Natural killer cell treated with Interleukin-12 subunit alpha and Interleukin-12 subunit beta and Interleukin-15 and Interleukin-18, amount 100 ng/mL, for 72 hours (primary cell): ENCODE data around the gene IPO8. TPM values are rescaled to one million over a fixed set of nuclear protein-coding genes. Genes with fewer than 3 reads are reported as not detected.
A peak's percentile ranks its signal among the peaks of the same experiment; 100 is the strongest.
"Not testable (repeated sequence)": the region's sequence is repeated elsewhere in the genome, so short reads cannot be mapped to it uniquely, and the experiment has no call there.

Source experiments
- ATAC-seq, 2 donors: fragments of 150-1000 bp; cut with Tn5 transposase in 1 of 2; sonication (Bioruptor Pico), chemical (Tn5 transposase) in 1 of 2; 2 replicates each; pipeline ENCODE4 v1.10.0; 2021
- DNase-seq: peaks from one replicate; pipeline ENCODE4 v3.0.0; 2022; ENCODE audit warnings: low spot score
- H3K27ac Mint-ChIP-seq, 2 donors: 1 replicate in 1 of 2; 2 replicates in 1 of 2; pipeline ENCODE4 v1.8.0; 2022; ENCODE audit warnings: mixed read lengths in 2 of 2, mild to moderate bottlenecking in 1 of 2, moderate library complexity in 1 of 2
- H3K27me3 Mint-ChIP-seq, 2 donors: 1 replicate in 1 of 2; 2 replicates in 1 of 2; pipeline ENCODE4 v1.8.0; 2022; ENCODE audit warnings: mixed read lengths in 2 of 2
- H3K36me3 Mint-ChIP-seq: one replicate; pipeline ENCODE4 v1.8.0; 2022; ENCODE audit warnings: mixed read lengths
- H3K4me1 Mint-ChIP-seq, 2 donors: 1 replicate in 1 of 2; 2 replicates in 1 of 2; pipeline ENCODE4 v1.8.0; 2022; ENCODE audit warnings: low read depth in 2 of 2, mixed read lengths in 2 of 2, mild to moderate bottlenecking in 1 of 2
- H3K4me3 Mint-ChIP-seq: one replicate; pipeline ENCODE4 v1.8.0; 2022; ENCODE audit warnings: mixed read lengths
- H3K9me3 Mint-ChIP-seq: 2 replicates; pipeline ENCODE4 v1.8.0; 2022; ENCODE audit warnings: mixed read lengths
- total RNA-seq, 2 donors: library from RNA; stranded (reverse); gene quantifications; one replicate each; pipeline ENCODE4 v1.2.3, GENCODE V29; 2022

The IPO8 gene
- total RNA-seq, 2 donors from 2014 or later = 40.0 to 49.1 TPM

GRCh38 chr12:30646821-30647220 is 48.8 kb downstream of the IPO8 start:
- Mint-ChIP-seq H3K4me1 (peaks cover 0 to 8% of the 10 kb centered on the region in 2 donors), H3K36me3 (peaks cover under 1% of the 10 kb centered on the region), H3K9me3 (no peaks in the 10 kb centered on the region), H3K27ac (no peak overlapping the region), H3K27me3 (no peaks in the 10 kb centered on the region), H3K4me3 (no peak overlapping the region)
- no peak for ATAC-seq
- no peak for DNase-seq

- H3K4me3 Mint-ChIP-seq = no peak overlapping the region
- no peaks in the 10 kb centered on the region for H3K4me1 Mint-ChIP-seq
- no peaks in the 10 kb centered on the region for H3K27me3 Mint-ChIP-seq
- ATAC-seq (no peak), DNase-seq (no peak)
- no peak overlapping the region for H3K27ac Mint-ChIP-seq
- no peaks in the 10 kb centered on the region for H3K9me3 Mint-ChIP-seq
- peaks cover 6% of the 10 kb centered on the region for H3K36me3 Mint-ChIP-seq
Measured at GRCh38 chr12:30643366-30643765, 52.3 kb downstream of the IPO8 start.

GRCh38 chr12:30640392-30640791 is 55.3 kb downstream of the IPO8 start:
- Mint-ChIP-seq H3K9me3 (no peaks in the 10 kb centered on the region), H3K4me3 (no peak overlapping the region), H3K27me3 (no peaks in the 10 kb centered on the region), H3K36me3 (peaks cover 15% of the 10 kb centered on the region), H3K27ac (no peak overlapping the region), H3K4me1 (no peaks in the 10 kb centered on the region)
- no peak for ATAC-seq
- DNase-seq = no peak

- Mint-ChIP-seq H3K36me3 (peaks cover 30% of the 10 kb centered on the region), H3K4me3 (no peak overlapping the region), H3K27ac (no peak overlapping the region), H3K4me1 (no peaks in the 10 kb centered on the region), H3K27me3 (no peaks in the 10 kb centered on the region), H3K9me3 (no peaks in the 10 kb centered on the region)
- DNase-seq (no peak), ATAC-seq (no peak)
Measured at GRCh38 chr12:30635385-30635784, 60.3 kb downstream of the IPO8 start.

GRCh38 chr12:30631740-30632139 is 63.9 kb downstream of the IPO8 start:
- Mint-ChIP-seq H3K9me3 (no peaks in the 10 kb centered on the region), H3K4me3 (no peak overlapping the region), H3K36me3 (peaks cover 41% of the 10 kb centered on the region)

GRCh38 chr12:30630979-30631285 is 64.7 kb downstream of the IPO8 start:
- ATAC-seq (no peak), DNase-seq (no peak)
- Mint-ChIP-seq H3K36me3 (peaks cover 37% of the 10 kb centered on the region), H3K9me3 (no peaks in the 10 kb centered on the region), H3K27me3 (no peaks in the 10 kb centered on the region), H3K4me1 (no peaks in the 10 kb centered on the region), H3K27ac (no peak overlapping the region), H3K4me3 (no peak overlapping the region)

More at GRCh38 chr12:30631740-30632139, 63.9 kb downstream of the IPO8 start:
- no peaks in the 10 kb centered on the region for H3K4me1 Mint-ChIP-seq
- ATAC-seq (no peak), DNase-seq (no peak)
- H3K27me3 Mint-ChIP-seq = no peaks in the 10 kb centered on the region
- no peak overlapping the region for H3K27ac Mint-ChIP-seq

- DNase-seq (no peak), ATAC-seq (no peak)
- no peaks in the 10 kb centered on the region for H3K4me1 Mint-ChIP-seq
- H3K36me3 Mint-ChIP-seq = peaks cover 37% of the 10 kb centered on the region
- no peaks in the 10 kb centered on the region for H3K9me3 Mint-ChIP-seq
- no peaks in the 10 kb centered on the region for H3K27me3 Mint-ChIP-seq
- H3K27ac Mint-ChIP-seq = no peak overlapping the region
- no peak overlapping the region for H3K4me3 Mint-ChIP-seq
Measured at GRCh38 chr12:30630076-30630978, 65.3 kb downstream of the IPO8 start.

- Mint-ChIP-seq H3K4me1 (peaks cover 4 to 7% of the 10 kb centered on the region in 2 donors), H3K27me3 (no peaks in the 10 kb centered on the region), H3K4me3 (no peak overlapping the region), H3K27ac (no peak overlapping the region), H3K36me3 (peaks cover 24% of the 10 kb centered on the region), H3K9me3 (no peaks in the 10 kb centered on the region)
- DNase-seq = no peak
- no peak for ATAC-seq
Measured at GRCh38 chr12:30626847-30627246, 68.8 kb downstream of the IPO8 start.

GRCh38 chr12:30624009-30624408 is 71.7 kb downstream of the IPO8 start:
- Mint-ChIP-seq H3K27me3 (no peaks in the 10 kb centered on the region), H3K9me3 (no peaks in the 10 kb centered on the region), H3K27ac (no peak overlapping the region), H3K4me3 (no peak overlapping the region), H3K4me1 (peaks cover 4 to 7% of the 10 kb centered on the region in 2 donors), H3K36me3 (peaks cover 10% of the 10 kb centered on the region)
- DNase-seq (no peak), ATAC-seq (no peak)

GRCh38 chr12:30622509-30622908 is 73.2 kb downstream of the IPO8 start:
- H3K27me3 Mint-ChIP-seq = no peaks in the 10 kb centered on the region
- no peaks in the 10 kb centered on the region for H3K9me3 Mint-ChIP-seq
- ATAC-seq (peak; percentile 53 to 83), DNase-seq (no peak)
- H3K4me1 Mint-ChIP-seq = peaks cover 4 to 7% of the 10 kb centered on the region in 2 donors
- H3K4me3 Mint-ChIP-seq = no peak overlapping the region
- no peak overlapping the region for H3K27ac Mint-ChIP-seq
- H3K36me3 Mint-ChIP-seq = peaks cover 4% of the 10 kb centered on the region

GRCh38 chr12:30621663-30622241 is 73.9 kb downstream of the IPO8 start:
- not testable (repeated sequence) for H3K36me3 Mint-ChIP-seq, H3K4me3 Mint-ChIP-seq, H3K27ac Mint-ChIP-seq, DNase-seq, ATAC-seq, H3K9me3 Mint-ChIP-seq, H3K4me1 Mint-ChIP-seq, H3K27me3 Mint-ChIP-seq

- no peak overlapping the region for H3K27ac Mint-ChIP-seq
- peaks cover 2% of the 10 kb centered on the region for H3K36me3 Mint-ChIP-seq
- no peak for DNase-seq
- H3K4me1 Mint-ChIP-seq = peaks cover 2 to 4% of the 10 kb centered on the region in 2 donors
- no peak for ATAC-seq
- peaks cover 0 to 1% of the 10 kb centered on the region in 2 donors for H3K27me3 Mint-ChIP-seq
- no peaks in the 10 kb centered on the region for H3K9me3 Mint-ChIP-seq
- H3K4me3 Mint-ChIP-seq = no peak overlapping the region
Measured at GRCh38 chr12:30617346-30618016, 78.2 kb downstream of the IPO8 start.

GRCh38 chr12:30614031-30614430 is 81.6 kb downstream of the IPO8 start:
- Mint-ChIP-seq H3K27me3 (peaks cover 7 to 26% of the 10 kb centered on the region in 2 donors), H3K9me3 (peaks cover 9% of the 10 kb centered on the region), H3K27ac (no peak overlapping the region), H3K4me1 (no peaks in the 10 kb centered on the region), H3K4me3 (no peak overlapping the region), H3K36me3 (peaks cover 8% of the 10 kb centered on the region)
- DNase-seq (no peak), ATAC-seq (no peak)
